ENCODE results near the gene HIPK1. TPM values are rescaled to one million over a fixed set of nuclear protein-coding genes. Genes with fewer than 3 reads are reported as not detected.

HIPK1 gene
- total and polyA plus RNA-seq, 2 experiments from 2014 or later: 8.7 to 31.6 TPM

- H3K27me3 ChIP-seq: no peaks in the 10 kb centered on the region
- peak overlapping the region; percentile 53 for H3K4me3 ChIP-seq
- H3K27ac ChIP-seq: peak overlapping the region; percentile 53
- peak overlapping the region; percentile 81 for H2AFZ ChIP-seq
- no peaks in the 10 kb centered on the region for H3K36me3 ChIP-seq (replicated peaks; ENCODE audit: insufficient read depth, low read depth)
- WGBS (ENCODE audit: low lambda C conversion rate, missing lambda C conversion rate): under 1% methylated on average over 17 of the region's 17 CpGs
- TF ChIP-seq EZH2phosphoT487 (IDR thresholded peaks at IDR 0.05; ENCODE audit: low read depth, severe bottlenecking, unreplicated experiment) (no peak), CTCF (IDR thresholded peaks at IDR 0.05; ENCODE audit: poor library complexity) (no peak)
- no peaks in the 10 kb centered on the region for H4K20me1 ChIP-seq (ENCODE audit: insufficient read depth, poor library complexity, severe bottlenecking)
- H3K4me2 ChIP-seq: peak overlapping the region; percentile 85
- peaks cover 18% of the 10 kb centered on the region for H3K79me2 ChIP-seq
- peaks cover 7% of the 10 kb centered on the region for H3K4me1 ChIP-seq (ENCODE audit: insufficient read depth)
- no peaks in the 10 kb centered on the region for H3K9me3 ChIP-seq (ENCODE audit: low read depth)
- peak; percentile 34 for DNase-seq (ENCODE audit: low spot score)
- no peaks in the 10 kb centered on the region for H3K9me2 ChIP-seq (replicated peaks; ENCODE audit: insufficient read depth)
Measured at GRCh38 chr1:113905435-113905861, 23.7 kb upstream of the HIPK1 start.

DNA sequence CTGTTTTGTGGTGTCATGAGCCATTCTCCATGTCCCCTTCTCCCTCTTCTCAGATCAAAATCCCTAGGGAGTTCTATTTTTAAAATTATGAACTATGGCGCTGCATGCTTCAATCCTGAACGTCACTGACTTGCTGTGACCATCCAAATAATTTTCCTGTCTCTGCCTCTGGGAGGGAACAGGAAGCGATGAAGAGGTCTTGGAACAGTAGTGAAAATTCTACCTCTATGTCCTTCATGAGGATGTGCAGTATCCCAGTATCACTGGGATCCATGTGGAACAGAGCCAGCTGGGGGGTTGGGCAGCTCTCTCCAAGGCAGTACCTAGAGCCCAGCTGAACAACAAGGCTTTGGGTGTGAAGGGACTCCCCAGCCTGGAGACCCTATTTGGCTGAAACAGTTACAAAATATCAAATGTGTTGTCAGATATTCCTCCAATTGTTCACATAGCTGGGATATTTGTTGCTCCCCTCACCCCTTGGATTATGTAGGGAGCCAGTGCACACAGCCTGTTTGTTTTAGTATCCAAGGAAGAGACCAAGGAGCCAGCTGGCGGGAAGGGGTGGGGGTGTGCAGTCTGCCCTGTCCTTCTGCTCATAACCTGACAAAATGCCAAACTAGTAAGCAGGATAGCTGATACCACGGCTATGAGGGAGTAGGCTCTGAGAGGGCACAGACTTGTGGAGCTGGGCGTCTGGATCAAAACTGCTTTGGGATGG is 16.4 kb upstream of the HIPK1 start:
- Histone ChIP-seq H3K36me3 (replicated peaks; ENCODE audit: insufficient read depth, low read depth) (no peaks in the 10 kb centered on the region), H4K20me1 (ENCODE audit: insufficient read depth, poor library complexity, severe bottlenecking) (no peaks in the 10 kb centered on the region), H3K4me2 (no peak overlapping the region), H3K79me2 (no peaks in the 10 kb centered on the region), H2AFZ (no peak overlapping the region), H3K27me3 (no peaks in the 10 kb centered on the region), H3K9me2 (replicated peaks; ENCODE audit: insufficient read depth) (no peaks in the 10 kb centered on the region), H3K27ac (no peak overlapping the region), H3K4me3 (no peak overlapping the region), H3K4me1 (ENCODE audit: insufficient read depth) (no peaks in the 10 kb centered on the region), H3K9me3 (ENCODE audit: low read depth) (no peaks in the 10 kb centered on the region)
- 82% methylated on average over 6 of the region's 6 CpGs for whole genome bisulfite sequencing (ENCODE audit: low lambda C conversion rate, missing lambda C conversion rate)
- DNase-seq (ENCODE audit: low spot score): peak; percentile 16
- TF ChIP-seq EZH2 (IDR thresholded peaks at IDR 0.05; ENCODE audit: borderline replicate concordance) (no peak), EZH2phosphoT487 (IDR thresholded peaks at IDR 0.05; ENCODE audit: low read depth, severe bottlenecking, unreplicated experiment) (no peak), CTCF (IDR thresholded peaks at IDR 0.05; ENCODE audit: poor library complexity) (no peak)

DNA sequence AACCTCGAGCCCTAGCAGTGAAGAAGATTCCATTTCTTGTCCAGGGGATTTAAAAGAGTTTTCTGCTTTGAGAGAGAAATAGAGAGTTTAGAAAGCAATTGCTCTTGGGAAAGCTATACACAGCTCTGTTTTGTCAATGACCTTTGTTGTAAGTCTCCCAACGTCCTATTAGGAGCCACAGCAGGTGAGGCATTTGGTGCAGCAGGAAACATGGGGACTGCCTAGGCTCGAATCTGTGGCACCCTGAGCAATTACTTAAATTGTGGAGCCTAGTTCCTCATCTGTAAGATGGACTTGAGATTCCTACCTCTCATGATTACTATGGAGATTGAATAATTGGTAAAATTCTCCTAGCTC is 15.8 kb upstream of the HIPK1 start:
- DNase-seq (ENCODE audit: low spot score): no peak
- WGBS (ENCODE audit: low lambda C conversion rate, missing lambda C conversion rate): 77% methylated on average over 3 of the region's 3 CpGs
- Histone ChIP-seq H3K27ac (no peak overlapping the region), H3K36me3 (replicated peaks; ENCODE audit: insufficient read depth, low read depth) (no peaks in the 10 kb centered on the region), H2AFZ (no peak overlapping the region), H3K9me3 (ENCODE audit: low read depth) (no peaks in the 10 kb centered on the region), H3K27me3 (no peaks in the 10 kb centered on the region), H3K4me3 (no peak overlapping the region), H4K20me1 (ENCODE audit: insufficient read depth, poor library complexity, severe bottlenecking) (no peaks in the 10 kb centered on the region), H3K4me2 (no peak overlapping the region), H3K79me2 (no peaks in the 10 kb centered on the region), H3K4me1 (ENCODE audit: insufficient read depth) (no peaks in the 10 kb centered on the region), H3K9me2 (replicated peaks; ENCODE audit: insufficient read depth) (no peaks in the 10 kb centered on the region)
- TF ChIP-seq CTCF (IDR thresholded peaks at IDR 0.05; ENCODE audit: poor library complexity) (no peak), EZH2 (IDR thresholded peaks at IDR 0.05; ENCODE audit: borderline replicate concordance) (no peak), EZH2phosphoT487 (IDR thresholded peaks at IDR 0.05; ENCODE audit: low read depth, severe bottlenecking, unreplicated experiment) (no peak)

Measured in hepatocyte (in vitro differentiated cells).